Lung (tissue), 12 donors: Measurements from ENCODE around the gene N4BP2L1. TPM values are rescaled to one million over a fixed set of nuclear protein-coding genes. Genes with fewer than 3 reads are reported as not detected.

Source experiments
- ATAC-seq: fragments of 200-7000 bp; cut with Tn5 transposase; one replicate; pipeline ENCODE4 v1.9.1; 2020; ENCODE audit warnings: moderate number of reproducible peaks; ENCODE audit not compliant: insufficient read depth, low FRiP score
- DNase-seq, 3 donors: peaks; one replicate each; pipeline ENCODE4 v3.0.0-alpha.2; 2013 to 2017
- H3K27ac ChIP-seq, 2 donors: one replicate each; pipeline ENCODE4 v1.5.1; 2013; ENCODE audit warnings: mild to moderate bottlenecking in 2 of 2, moderate library complexity in 2 of 2, control low read depth in 1 of 2, inconsistent platforms in 1 of 2, low read depth in 1 of 2, low read length in 1 of 2
- H3K27me3 ChIP-seq, 3 donors: one replicate each; pipeline ENCODE4 v1.5.1; 2013; ENCODE audit warnings: low read length in 2 of 3; ENCODE audit not compliant: control insufficient read depth in 3 of 3, insufficient read depth in 3 of 3
- H3K36me3 ChIP-seq, 4 donors: one replicate each; pipeline ENCODE4 v1.5.1; 2013; ENCODE audit warnings: low read length in 4 of 4, mild to moderate bottlenecking in 1 of 4, moderate library complexity in 1 of 4; ENCODE audit not compliant: control insufficient read depth in 4 of 4, insufficient read depth in 4 of 4
- H3K4me1 ChIP-seq, 5 donors: one replicate each; pipeline ENCODE4 v1.5.1; 2013; ENCODE audit warnings: low read length in 5 of 5, mild to moderate bottlenecking in 2 of 5, moderate library complexity in 1 of 5; ENCODE audit not compliant: control insufficient read depth in 5 of 5, insufficient read depth in 5 of 5
- H3K4me3 ChIP-seq: one replicate; pipeline ENCODE4 v1.5.1; 2013; ENCODE audit warnings: mild to moderate bottlenecking, control low read depth, moderate library complexity
- H3K9ac ChIP-seq, 2 donors: one replicate each; pipeline ENCODE4 v1.5.1; 2013; ENCODE audit warnings: low read length in 2 of 2, control low read depth in 1 of 2; ENCODE audit not compliant: insufficient read depth in 1 of 2
- H3K9me3 ChIP-seq, 4 donors: one replicate each; pipeline ENCODE4 v1.5.1; 2013; ENCODE audit warnings: low read length in 3 of 4, mild to moderate bottlenecking in 1 of 4, moderate library complexity in 1 of 4; ENCODE audit not compliant: control insufficient read depth in 4 of 4, insufficient read depth in 3 of 4
- CTCF ChIP-seq: IDR thresholded peaks from 2 replicates; pipeline ENCODE4 v1.5.1; 2012; ENCODE audit warnings: mild to moderate bottlenecking; ENCODE audit errors: control extremely low read depth, extremely low read depth
- WGBS, 2 donors: extraction: QIAGEN DNeasy Blood & Tissue Kit; methylation state at CpG; one replicate each; pipeline ENCODE4 v1.1.7; 2013; 5-methylcytosine and 5-hydroxymethylcytosine counted together
- polyA plus RNA-seq, 2 donors: library from polyadenylated mRNA; stranded (reverse); fragments of 200-250 nt; gene quantifications; one replicate each; pipeline ENCODE4 v1.2.1, GENCODE V29; 2013
- total RNA-seq, 2 donors: library from RNA; depleted of rRNA in 1 of 2; stranded (reverse); fragments of >200 nt in 1 of 2; gene quantifications; one replicate each; pipeline ENCODE4 v1.2.1, GENCODE V29; 2014 to 2021
- donor health status: control.
- donor health status: control.
- donor health status: Bipolar disorder and iron deficiency.
- donor health status: healthy.
- donor health status: DM: yes; HTN: yes; CAD: no.

N4BP2L1 gene
- total and polyA plus RNA-seq, 4 donors, result 12.4 to 81.8 (median 17.1) TPM

- 98 to 100% methylated on average over 2 of the region's 2 CpGs for WGBS, 2 donors
- ATAC-seq (no peak), DNase-seq (no peak)
- Histone ChIP-seq H3K9ac (no peak overlapping the region), H3K9me3 (peaks cover 0 to 9% (median 6%) of the 10 kb centered on the region in 4 donors), H3K27ac (no peak overlapping the region), H3K36me3 (peaks cover 0 to 3% (median 1%) of the 10 kb centered on the region in 4 donors), H3K4me1 (peaks cover 0 to 5% (median 0%) of the 10 kb centered on the region in 5 donors), H3K4me3 (no peak overlapping the region), H3K27me3 (no peaks in the 10 kb centered on the region)
- no peak for TF ChIP-seq CTCF
Measured at GRCh38 chr13:32455594-32455903, 27.6 kb upstream of the N4BP2L1 start.

GRCh38 chr13:32454886-32455593, 27.1 kb upstream of the N4BP2L1 start:
- DNase-seq (no peak), ATAC-seq (no peak)
- Histone ChIP-seq H3K9ac (no peak overlapping the region), H3K4me1 (peaks cover 0 to 5% (median 0%) of the 10 kb centered on the region in 5 donors), H3K27ac (no peak overlapping the region), H3K4me3 (no peak overlapping the region), H3K9me3 (peaks cover 0 to 9% (median 6%) of the 10 kb centered on the region in 4 donors), H3K27me3 (no peaks in the 10 kb centered on the region), H3K36me3 (peaks cover 0 to 4% (median 1%) of the 10 kb centered on the region in 4 donors)
- 95 to 98% methylated on average over 8 of the region's 8 CpGs for WGBS, 2 donors
- no peak for TF ChIP-seq CTCF

- TF ChIP-seq CTCF, result no peak
- Histone ChIP-seq H3K9ac (no peak overlapping the region), H3K36me3 (peaks cover 0 to 4% (median 1%) of the 10 kb centered on the region in 4 donors), H3K9me3 (peaks cover 0 to 9% (median 6%) of the 10 kb centered on the region in 4 donors), H3K4me3 (no peak overlapping the region), H3K27ac (no peak overlapping the region), H3K27me3 (no peaks in the 10 kb centered on the region), H3K4me1 (peaks cover 0 to 5% (median 0%) of the 10 kb centered on the region in 5 donors)
- peak in 2 of 3 donors; percentile 34 to 64 for DNase-seq
- 62 to 68% methylated on average over 1 of the region's 1 CpG for WGBS, 2 donors
- ATAC-seq, result no peak
Measured at GRCh38 chr13:32453981-32454380, 26.1 kb upstream of the N4BP2L1 start.
